Muscle layer of duodenum (tissue), 2 donors: Measurements from ENCODE around the gene FTCDNL1.

Experiments used
- H3K27ac ChIP-seq: one replicate; pipeline ENCODE4 v1.7.0; 2013; ENCODE audit warnings: mild to moderate bottlenecking, low read length
- H3K27me3 ChIP-seq: one replicate; pipeline ENCODE4 v1.7.0; 2013; ENCODE audit warnings: low read depth, mild to moderate bottlenecking, control low read depth, low read length
- H3K36me3 ChIP-seq, 2 donors: one replicate each; pipeline ENCODE4 v1.7.0; 2013; ENCODE audit warnings: low read length in 2 of 2, control low read depth in 1 of 2, mild to moderate bottlenecking in 1 of 2; ENCODE audit not compliant: insufficient read depth in 2 of 2, control insufficient read depth in 1 of 2
- H3K4me1 ChIP-seq, 2 donors: one replicate each; pipeline ENCODE4 v1.7.0; 2013; ENCODE audit warnings: low read length in 2 of 2, mild to moderate bottlenecking in 2 of 2, control low read depth in 1 of 2, moderate library complexity in 1 of 2; ENCODE audit not compliant: insufficient read depth in 2 of 2, control insufficient read depth in 1 of 2
- H3K4me3 ChIP-seq, 2 donors: one replicate each; pipeline ENCODE4 v1.7.0; 2013; ENCODE audit warnings: low read length in 2 of 2, low read depth in 1 of 2, mild to moderate bottlenecking in 1 of 2
- H3K9me3 ChIP-seq, 2 donors: one replicate each; pipeline ENCODE4 v1.7.0; 2013; ENCODE audit warnings: low read length in 2 of 2, control low read depth in 1 of 2, mild to moderate bottlenecking in 1 of 2; ENCODE audit not compliant: control insufficient read depth in 1 of 2
- donor health status: healthy.

The FTCDNL1 gene

DNA sequence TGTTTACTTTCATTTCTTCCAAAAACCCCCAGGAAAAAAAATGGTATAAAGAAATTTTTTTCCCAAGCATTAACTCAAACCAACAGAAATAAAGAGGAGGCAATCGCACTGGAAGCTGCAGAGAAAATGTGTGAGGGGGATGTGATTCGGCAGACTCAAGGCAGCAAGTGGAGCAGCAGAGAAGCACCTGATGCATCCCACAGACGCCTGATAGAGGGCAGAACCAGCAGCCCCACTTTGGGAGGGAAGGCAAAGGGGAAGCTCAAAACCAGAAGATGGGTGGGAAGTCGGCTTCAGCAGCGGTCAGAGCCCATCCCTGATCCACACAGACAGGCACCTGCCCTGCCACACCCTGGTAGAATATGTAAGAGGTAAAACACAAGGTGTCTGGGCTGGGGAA is 12.6 kb downstream of the FTCDNL1 start:
- Histone ChIP-seq H3K4me1 (no peaks in the 10 kb centered on the region), H3K36me3 (peaks cover 0 to 9% of the 10 kb centered on the region in 2 donors), H3K27ac (no peak overlapping the region), H3K27me3 (no peaks in the 10 kb centered on the region), H3K9me3 (no peaks in the 10 kb centered on the region), H3K4me3 (no peak overlapping the region)

DNA sequence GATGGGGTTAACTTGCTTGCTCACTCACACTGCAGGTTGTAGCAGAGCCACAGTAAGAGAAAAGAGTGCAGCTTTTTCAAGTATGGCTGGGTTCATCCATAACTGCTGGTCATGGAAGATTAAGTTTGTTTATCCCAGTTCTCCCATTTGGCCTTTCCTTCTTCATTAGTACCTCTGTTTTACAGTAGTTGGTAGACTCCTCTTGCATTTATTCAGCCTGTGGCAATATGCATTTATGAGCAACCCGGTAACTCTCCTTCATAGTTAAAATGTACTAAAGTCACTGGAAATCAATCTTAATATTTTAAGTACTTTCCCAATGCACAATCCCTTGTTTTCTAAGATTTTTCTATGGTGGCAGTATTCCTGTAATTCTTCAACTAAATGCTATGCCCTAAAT is 14.0 kb downstream of the FTCDNL1 start:
- Histone ChIP-seq H3K4me3 (no peak overlapping the region), H3K36me3 (peaks cover 0 to 9% of the 10 kb centered on the region in 2 donors), H3K9me3 (no peaks in the 10 kb centered on the region), H3K4me1 (no peaks in the 10 kb centered on the region), H3K27me3 (no peaks in the 10 kb centered on the region), H3K27ac (no peak overlapping the region)

DNA sequence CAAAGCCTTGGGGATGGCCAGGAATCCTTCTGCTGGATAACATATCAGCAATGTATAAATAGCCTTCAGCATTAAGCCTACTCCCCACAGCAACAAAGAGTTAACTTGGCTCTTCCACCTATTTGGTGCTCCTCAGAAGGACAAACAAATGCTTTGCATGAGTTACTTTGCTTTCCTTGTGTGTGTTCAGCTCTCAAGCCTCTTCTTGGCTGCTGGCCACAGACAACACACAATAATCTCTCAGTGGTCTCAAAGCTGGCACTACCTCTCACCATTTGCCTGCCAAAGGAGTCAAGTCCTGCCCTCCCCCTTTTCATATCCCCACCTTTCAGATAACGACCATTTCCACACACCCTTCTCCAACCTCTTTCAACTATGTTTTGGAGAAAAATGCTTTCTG is 17.5 kb downstream of the FTCDNL1 start:
- Histone ChIP-seq H3K27me3 (no peaks in the 10 kb centered on the region), H3K27ac (no peak overlapping the region)

DNA sequence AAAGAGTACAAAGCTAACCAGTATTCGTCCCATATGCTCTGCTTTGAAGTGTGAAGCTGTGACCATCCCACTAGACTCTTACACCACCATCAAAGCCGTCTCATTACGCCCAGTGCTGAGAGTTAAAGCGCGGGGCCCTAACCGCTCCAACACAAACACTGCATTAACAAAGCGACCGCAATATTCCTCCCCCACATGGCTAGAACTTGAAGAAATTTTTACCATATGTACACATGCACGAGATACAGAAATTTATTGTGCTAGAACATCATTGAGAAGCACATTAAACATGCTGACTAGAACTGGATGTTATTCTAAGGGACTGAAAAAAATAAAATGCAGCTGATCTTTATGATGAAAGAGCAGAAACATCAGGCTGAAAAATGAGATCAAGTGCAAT is 20.5 kb downstream of the FTCDNL1 start:
- H3K36me3 ChIP-seq, result peaks cover 0 to 5% of the 10 kb centered on the region in 2 donors
- H3K27ac ChIP-seq, result no peak overlapping the region
- H3K27me3 ChIP-seq, result no peaks in the 10 kb centered on the region
- H3K4me1 ChIP-seq, result no peaks in the 10 kb centered on the region
- H3K9me3 ChIP-seq, result no peaks in the 10 kb centered on the region
- H3K4me3 ChIP-seq, result no peak overlapping the region

More for the DNA sequence above, 17.5 kb downstream of the FTCDNL1 start:
- Histone ChIP-seq H3K36me3 (peaks cover 0 to 8% of the 10 kb centered on the region in 2 donors), H3K4me1 (no peaks in the 10 kb centered on the region), H3K4me3 (no peak overlapping the region), H3K9me3 (no peaks in the 10 kb centered on the region)

DNA sequence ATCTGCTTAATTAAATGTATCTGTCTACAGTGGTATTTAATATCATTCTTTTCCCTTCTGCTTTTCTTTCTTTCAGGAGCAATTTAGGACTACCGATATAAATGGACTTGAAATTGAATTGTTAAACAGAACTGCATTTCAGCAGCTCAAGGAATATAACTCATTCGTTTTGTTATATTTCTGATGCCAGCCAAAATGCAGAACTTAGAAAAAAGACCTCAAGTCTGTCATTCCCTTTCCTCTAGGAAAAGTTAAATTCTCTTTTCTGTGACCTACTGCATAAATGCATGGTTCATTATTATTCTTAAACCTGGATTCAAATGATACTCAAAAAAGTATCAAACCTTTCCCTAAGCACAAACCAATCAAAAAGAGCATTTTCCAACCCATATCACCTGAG is 21.4 kb downstream of the FTCDNL1 start:
- no peak overlapping the region for H3K27ac ChIP-seq
- no peaks in the 10 kb centered on the region for H3K27me3 ChIP-seq
- H3K4me3 ChIP-seq, result no peak overlapping the region
- H3K4me1 ChIP-seq, result no peaks in the 10 kb centered on the region
- peaks cover 0 to 5% of the 10 kb centered on the region in 2 donors for H3K36me3 ChIP-seq
- H3K9me3 ChIP-seq, result no peaks in the 10 kb centered on the region

DNA sequence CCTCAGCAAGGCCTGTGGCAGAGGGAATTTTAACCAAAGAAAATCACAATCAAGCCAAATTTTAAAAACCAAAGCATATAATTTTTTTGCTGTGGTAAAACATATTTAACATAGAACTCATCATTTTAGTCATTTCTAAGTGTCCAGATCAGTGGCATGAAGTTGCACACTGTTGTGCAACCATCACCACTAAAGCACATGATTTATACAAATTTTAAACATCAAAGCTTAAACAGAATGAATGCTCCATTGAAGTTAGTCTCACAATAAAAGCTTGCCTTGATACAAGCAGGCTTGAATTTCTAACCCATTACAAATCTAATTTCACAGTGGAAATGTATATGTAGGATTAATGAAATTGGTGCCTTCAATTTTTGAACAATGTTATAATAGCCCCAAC is 31.2 kb downstream of the FTCDNL1 start:
- H3K27ac ChIP-seq, result no peak overlapping the region
- peaks cover 0 to 1% of the 10 kb centered on the region in 2 donors for H3K4me1 ChIP-seq
- H3K4me3 ChIP-seq, result no peak overlapping the region
- H3K36me3 ChIP-seq, result no peaks in the 10 kb centered on the region
- no peaks in the 10 kb centered on the region for H3K9me3 ChIP-seq
- H3K27me3 ChIP-seq, result no peaks in the 10 kb centered on the region

DNA sequence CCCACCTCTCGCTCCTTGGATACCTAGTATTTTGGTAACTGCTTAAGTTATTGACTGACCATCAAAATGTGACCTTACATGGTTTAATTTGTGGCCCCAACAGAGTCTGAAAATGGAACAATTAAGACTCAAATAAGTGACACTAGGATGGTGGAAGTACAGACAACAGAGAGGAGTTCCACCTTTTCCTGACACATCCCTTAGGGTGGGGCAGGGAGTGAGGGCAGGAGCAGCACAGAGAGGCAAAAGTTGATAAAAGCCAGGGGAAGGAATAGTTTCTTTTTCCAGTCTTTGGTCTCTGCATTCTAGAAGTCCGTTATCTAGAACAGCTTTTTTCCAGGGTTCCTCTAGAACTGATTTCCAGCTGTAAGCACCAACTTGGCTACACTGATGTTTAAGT is 32.2 kb downstream of the FTCDNL1 start:
- no peak overlapping the region for H3K4me3 ChIP-seq
- H3K27me3 ChIP-seq, result no peaks in the 10 kb centered on the region
- peaks cover 0 to 4% of the 10 kb centered on the region in 2 donors for H3K4me1 ChIP-seq
- H3K36me3 ChIP-seq, result no peaks in the 10 kb centered on the region
- H3K9me3 ChIP-seq, result no peaks in the 10 kb centered on the region
- no peak overlapping the region for H3K27ac ChIP-seq

DNA sequence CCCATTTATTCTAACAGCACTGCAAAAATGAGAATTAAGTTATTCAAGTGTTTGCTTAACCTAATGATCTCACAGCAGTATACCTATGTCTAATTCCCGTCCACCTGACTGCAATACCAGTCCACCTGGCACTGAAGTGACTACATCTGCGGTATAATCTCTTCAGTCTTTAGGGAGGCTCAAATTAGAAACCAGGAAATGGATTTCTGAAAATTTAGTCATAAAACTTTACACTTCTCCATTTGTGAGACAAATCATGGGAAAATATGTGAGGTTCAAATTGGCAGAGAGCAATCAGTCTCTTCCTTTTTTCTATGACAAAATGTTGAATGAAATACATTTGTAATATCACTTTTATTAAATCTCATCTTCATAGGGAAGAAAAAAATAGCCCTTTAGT is 33.0 kb downstream of the FTCDNL1 start:
- Histone ChIP-seq H3K9me3 (no peaks in the 10 kb centered on the region), H3K27me3 (no peaks in the 10 kb centered on the region), H3K36me3 (no peaks in the 10 kb centered on the region), H3K4me1 (peaks cover 0 to 4% of the 10 kb centered on the region in 2 donors), H3K27ac (no peak overlapping the region), H3K4me3 (no peak overlapping the region)

DNA sequence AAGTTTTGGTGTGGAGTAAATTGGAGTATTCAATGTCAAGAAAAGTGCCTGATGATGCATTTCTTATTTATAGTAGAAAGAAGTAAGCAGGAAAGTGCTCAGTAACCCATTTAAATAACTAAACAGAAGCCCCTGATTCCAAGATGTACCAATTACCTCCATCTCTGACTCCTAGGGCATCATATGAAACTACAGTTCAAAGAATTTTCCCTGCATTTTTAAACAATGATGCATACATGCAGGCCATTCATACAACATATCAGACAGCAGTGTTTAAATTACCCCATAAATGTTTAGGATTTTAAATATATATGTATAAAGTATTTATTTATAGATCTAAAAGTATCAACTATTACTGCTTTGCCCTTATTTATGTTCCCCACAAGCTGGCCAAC is 36.2 kb downstream of the FTCDNL1 start:
- Histone ChIP-seq H3K4me3 (no peak overlapping the region), H3K27ac (no peak overlapping the region), H3K27me3 (no peaks in the 10 kb centered on the region), H3K4me1 (peaks cover 0 to 4% of the 10 kb centered on the region in 2 donors), H3K36me3 (no peaks in the 10 kb centered on the region), H3K9me3 (no peaks in the 10 kb centered on the region)

DNA sequence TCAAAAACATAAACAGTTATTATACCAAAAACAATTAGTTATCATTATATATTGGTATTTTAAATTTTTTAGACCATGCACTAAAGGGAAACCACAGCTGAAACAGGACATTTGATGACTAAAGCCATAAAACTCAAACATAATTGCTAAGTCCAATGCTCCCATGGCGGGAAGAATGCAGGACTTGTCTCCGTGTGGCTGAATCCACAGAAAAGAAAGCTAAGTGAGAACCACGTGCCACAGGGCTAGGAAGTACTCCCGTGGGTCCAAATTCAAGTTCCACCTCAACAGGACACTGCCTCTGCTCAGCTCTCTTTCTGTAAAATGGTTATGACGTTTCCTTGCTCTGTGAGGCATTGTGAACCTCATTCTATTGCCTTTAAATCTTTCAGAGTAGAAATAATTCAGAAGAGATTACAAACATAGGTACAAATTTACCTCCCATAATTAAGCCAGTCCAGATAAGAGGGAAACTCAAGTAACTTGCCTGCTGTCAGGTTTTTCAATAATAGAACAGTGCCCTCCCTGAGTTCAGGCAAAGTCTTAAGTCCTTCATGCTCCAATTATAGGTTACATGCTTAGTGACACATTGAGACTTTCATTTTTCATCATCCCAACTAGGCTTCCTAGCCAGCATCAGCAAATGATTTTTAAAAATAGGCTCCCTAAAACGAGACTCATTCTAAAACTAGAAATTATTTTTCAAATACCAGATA is 36.7 kb downstream of the FTCDNL1 start:
- Histone ChIP-seq H3K9me3 (no peaks in the 10 kb centered on the region), H3K36me3 (no peaks in the 10 kb centered on the region), H3K4me1 (peaks cover 0 to 4% of the 10 kb centered on the region in 2 donors), H3K27ac (no peak overlapping the region), H3K4me3 (no peak overlapping the region), H3K27me3 (no peaks in the 10 kb centered on the region)

DNA sequence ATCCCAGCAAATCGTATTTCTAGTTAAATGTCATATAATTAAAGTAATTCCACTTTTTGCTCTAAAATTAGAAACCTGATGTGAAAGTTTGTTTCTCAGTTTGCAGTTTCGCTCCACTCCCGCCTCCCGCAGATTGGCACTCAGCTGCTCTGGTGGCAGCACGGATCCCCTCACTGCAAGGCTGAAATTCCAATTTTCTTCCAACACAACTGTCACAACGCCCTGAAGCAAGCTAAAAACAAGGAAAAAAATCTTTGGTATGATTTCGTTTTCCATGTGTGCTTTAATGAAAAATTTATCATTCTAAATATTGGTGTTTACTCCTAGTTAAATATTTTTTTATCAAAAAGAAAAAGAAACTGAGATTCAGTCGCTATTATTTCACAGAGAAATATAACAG is 38.5 kb downstream of the FTCDNL1 start:
- H3K36me3 ChIP-seq, result no peaks in the 10 kb centered on the region
- no peak overlapping the region for H3K4me3 ChIP-seq
- H3K27me3 ChIP-seq, result no peaks in the 10 kb centered on the region
- no peak overlapping the region for H3K27ac ChIP-seq
- no peaks in the 10 kb centered on the region for H3K9me3 ChIP-seq
- peaks cover 0 to 4% of the 10 kb centered on the region in 2 donors for H3K4me1 ChIP-seq

DNA sequence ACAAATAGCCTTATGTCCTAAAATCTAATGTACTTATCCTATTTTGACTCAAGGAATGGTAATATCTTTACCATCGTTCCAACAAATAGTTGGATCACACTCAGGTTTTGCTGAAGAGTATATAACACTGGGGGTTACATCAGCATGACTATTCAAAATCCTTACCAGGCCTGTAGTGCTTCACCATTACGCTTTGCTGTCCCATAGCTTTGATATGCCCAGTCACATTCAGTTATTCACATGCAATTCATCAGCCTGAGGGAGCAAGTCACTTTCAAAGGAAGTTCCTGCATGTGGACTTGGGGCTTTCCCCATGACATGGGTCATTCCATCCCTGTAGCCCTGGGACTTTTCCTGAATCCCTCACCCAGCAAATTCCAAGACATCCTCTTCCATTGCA is 39.6 kb downstream of the FTCDNL1 start:
- Histone ChIP-seq H3K4me3 (no peak overlapping the region), H3K36me3 (no peaks in the 10 kb centered on the region), H3K4me1 (peaks cover 0 to 4% of the 10 kb centered on the region in 2 donors), H3K27ac (no peak overlapping the region), H3K27me3 (no peaks in the 10 kb centered on the region), H3K9me3 (no peaks in the 10 kb centered on the region)
